LNCaP clone FGC (cell line): Measurements from ENCODE around the gene CDC25C.

ENCODE experiments used
- DNase-seq: peaks from one replicate; pipeline ENCODE4 v3.0.0-alpha.2; 2011; ENCODE audit warnings: low read depth
- H3K4me3 ChIP-seq: 2 replicates; pipeline ENCODE4 v1.5.1; 2011; ENCODE audit warnings: mild to moderate bottlenecking, low read depth, low read length, control low read depth
- CTCF ChIP-seq: IDR thresholded peaks from 2 replicates; pipeline ENCODE4 v1.5.1; 2012; ENCODE audit warnings: mild to moderate bottlenecking; ENCODE audit not compliant: control insufficient read depth, insufficient read depth; ENCODE audit errors: extremely low read depth

The CDC25C gene

DNA sequence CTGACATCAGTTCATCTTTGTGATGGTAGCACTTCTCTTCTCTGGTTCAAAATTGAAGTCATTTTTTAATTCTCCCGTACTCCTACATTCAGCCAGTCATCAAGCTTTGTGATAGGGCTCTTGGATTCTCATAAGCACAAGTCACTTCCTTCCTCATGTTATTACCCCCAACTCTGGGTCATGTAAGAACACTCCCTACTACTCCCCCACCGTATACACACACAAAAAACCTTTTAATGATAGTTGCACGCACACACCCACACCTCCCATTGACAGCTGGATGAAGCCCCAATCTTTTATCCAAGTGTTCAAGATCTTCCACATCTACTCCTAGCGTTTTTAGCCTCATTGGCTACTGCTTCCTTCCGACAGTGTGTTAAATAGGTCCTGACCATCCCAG lies 37.7 kb upstream of the CDC25C start:
- DNase-seq: no peak
- TF ChIP-seq CTCF: no peak
- H3K4me3 ChIP-seq: no peak overlapping the region

DNA sequence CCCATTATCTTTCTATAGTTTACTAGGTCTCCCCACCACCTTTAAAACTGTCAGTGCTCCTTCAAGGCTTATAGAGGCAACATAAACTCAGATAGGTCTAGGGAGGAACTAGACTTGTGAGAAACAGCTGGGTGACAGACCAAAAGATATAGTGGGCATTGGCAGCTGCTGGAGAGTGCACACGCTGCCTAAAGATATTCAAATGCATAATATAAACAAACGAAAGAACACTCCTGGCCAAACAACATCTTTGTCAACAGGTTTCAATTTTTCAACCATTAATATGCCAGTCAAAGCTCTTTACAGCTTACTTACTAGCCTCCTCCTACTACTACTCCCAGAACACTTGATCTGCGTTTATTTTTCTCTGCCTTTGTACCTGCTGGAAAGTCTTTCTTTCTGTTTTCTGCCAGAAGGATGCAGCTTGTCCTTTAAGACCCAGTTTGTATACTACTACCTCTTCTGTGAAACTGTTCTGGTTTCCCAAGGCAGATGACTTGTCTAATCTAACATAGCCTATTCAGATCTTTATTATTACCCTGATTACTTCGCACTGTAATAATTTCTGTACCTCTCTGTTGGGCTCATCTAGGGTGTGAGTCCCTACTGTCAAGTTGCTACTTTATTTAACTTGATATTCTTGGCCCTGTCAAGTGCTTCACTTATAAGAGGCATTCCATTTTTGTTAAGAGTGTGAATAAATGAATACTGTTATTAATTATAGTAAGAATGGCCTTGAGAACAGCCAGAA lies 35.2 kb upstream of the CDC25C start:
- peak; percentile 50 for DNase-seq
- no peak for TF ChIP-seq CTCF
- peak overlapping the region; percentile 17; the same call in 1 of the 2 replicates for H3K4me3 ChIP-seq

DNA sequence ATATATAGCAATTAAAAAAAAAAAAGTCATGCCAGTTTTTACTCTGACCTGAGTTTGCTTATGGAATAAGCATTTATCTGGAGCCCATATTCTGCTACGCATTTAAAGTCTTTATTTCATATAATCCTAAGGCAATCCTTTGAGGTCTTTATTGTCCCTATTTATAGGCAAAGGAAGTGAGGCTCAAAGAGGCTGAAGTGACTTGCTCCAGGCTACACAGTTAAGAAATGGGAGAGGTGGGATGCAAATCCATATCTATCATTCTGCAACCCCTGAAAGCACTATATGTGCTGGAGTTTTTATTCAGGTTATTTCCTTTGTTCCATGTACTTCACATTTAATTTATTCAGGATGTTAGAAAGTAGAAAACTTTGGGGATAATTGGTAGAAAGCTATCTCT lies 33.0 kb upstream of the CDC25C start:
- TF ChIP-seq CTCF: no peak
- DNase-seq: no peak
- H3K4me3 ChIP-seq: no peak overlapping the region

DNA sequence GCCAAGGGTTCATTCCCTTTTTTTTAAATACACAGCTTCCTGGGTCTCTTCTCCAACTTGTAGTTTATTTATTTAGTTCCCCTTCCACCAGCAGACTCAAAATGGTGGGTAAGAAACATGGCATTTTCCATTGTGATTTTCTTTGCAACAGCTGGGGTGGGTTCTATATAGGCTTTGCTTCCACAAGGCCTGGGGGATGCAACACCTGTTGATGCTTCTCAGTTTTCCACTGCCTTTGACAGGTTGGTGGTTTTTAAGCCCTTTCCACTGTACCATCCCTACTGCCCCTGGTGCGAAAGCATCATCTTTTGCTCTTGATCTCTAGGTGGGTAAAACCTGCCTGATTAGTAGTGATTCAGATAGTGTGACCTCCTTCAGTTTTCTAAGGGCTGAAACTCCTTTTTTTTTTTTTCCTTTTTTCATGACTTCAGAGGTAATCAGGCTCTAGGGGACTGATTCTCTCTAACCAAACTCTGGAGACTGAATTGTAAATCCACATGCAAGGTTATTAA lies 29.4 kb upstream of the CDC25C start:
- DNase-seq: no peak
- no peak overlapping the region for H3K4me3 ChIP-seq
- no peak for TF ChIP-seq CTCF

DNA sequence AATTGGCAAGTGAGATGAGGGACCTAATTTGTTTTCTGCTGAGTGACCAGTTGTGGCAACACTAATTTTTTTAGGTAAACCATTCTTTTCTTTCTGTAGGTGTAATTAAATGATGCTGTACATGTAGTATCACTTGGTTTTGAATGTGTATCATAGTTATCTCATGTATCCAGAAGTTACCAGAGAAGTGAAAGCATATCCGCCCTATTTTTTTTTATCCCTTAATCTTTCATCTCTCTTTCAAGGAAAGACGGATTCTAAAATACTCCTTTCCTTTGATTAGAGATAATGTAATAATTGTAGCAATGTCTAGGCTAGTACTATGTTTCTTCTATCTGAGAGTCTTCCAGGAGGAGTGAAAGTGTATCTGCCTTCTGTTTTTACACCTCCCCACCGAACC lies 28.0 kb upstream of the CDC25C start:
- DNase-seq: no peak
- TF ChIP-seq CTCF: no peak
- no peak overlapping the region for H3K4me3 ChIP-seq

- TF ChIP-seq CTCF: no peak
- DNase-seq: no peak
- peak overlapping the region; percentile 92 for H3K4me3 ChIP-seq
These were observed 23.3 kb upstream of the CDC25C start for GRCh38 chr5:138354926-138355378.

- TF ChIP-seq CTCF: no peak
- H3K4me3 ChIP-seq: peak overlapping the region; percentile 92
- DNase-seq: no peak
These were observed 22.8 kb upstream of the CDC25C start for GRCh38 chr5:138354387-138354786.
